Nephron (organoid): ENCODE measurements around the gene MAPK1IP1L.

ENCODE experiments used
- H3K27ac Mint-ChIP-seq, 3 experiments: 2 replicates each; pipeline ENCODE4 v1.8.0; 2020; ENCODE audit warnings: mixed read lengths in 3 of 3, mild to moderate bottlenecking in 2 of 3, moderate library complexity in 1 of 3
- H3K27me3 Mint-ChIP-seq: 2 replicates; pipeline ENCODE4 v1.8.0; 2021; ENCODE audit warnings: low read depth, mild to moderate bottlenecking, moderate library complexity, mixed read lengths
- H3K36me3 Mint-ChIP-seq: 2 replicates; pipeline ENCODE4 v1.8.0; 2020; ENCODE audit warnings: low read depth, mixed read lengths
- H3K4me1 Mint-ChIP-seq: 2 replicates; pipeline ENCODE4 v1.8.0; 2020; ENCODE audit warnings: mixed read lengths
- H3K4me3 Mint-ChIP-seq, 3 experiments: 2 replicates each; pipeline ENCODE4 v1.8.0; 2020; ENCODE audit warnings: mild to moderate bottlenecking in 3 of 3, mixed read lengths in 3 of 3, moderate library complexity in 2 of 3
- H3K9me3 Mint-ChIP-seq: 2 replicates; pipeline ENCODE4 v1.8.0; 2020; ENCODE audit warnings: mixed read lengths
- TF ChIP-seq, protein P1 (sequence below), 3 experiments: fragments of 200-600 bp; sonication (generic); IDR thresholded peaks; one replicate each; pipeline ENCODE4 v1.5.0; 2021; ENCODE audit warnings: antibody characterized with exemption in 3 of 3; ENCODE audit not compliant: unreplicated experiment in 3 of 3

MAPK1IP1L gene

DNA sequence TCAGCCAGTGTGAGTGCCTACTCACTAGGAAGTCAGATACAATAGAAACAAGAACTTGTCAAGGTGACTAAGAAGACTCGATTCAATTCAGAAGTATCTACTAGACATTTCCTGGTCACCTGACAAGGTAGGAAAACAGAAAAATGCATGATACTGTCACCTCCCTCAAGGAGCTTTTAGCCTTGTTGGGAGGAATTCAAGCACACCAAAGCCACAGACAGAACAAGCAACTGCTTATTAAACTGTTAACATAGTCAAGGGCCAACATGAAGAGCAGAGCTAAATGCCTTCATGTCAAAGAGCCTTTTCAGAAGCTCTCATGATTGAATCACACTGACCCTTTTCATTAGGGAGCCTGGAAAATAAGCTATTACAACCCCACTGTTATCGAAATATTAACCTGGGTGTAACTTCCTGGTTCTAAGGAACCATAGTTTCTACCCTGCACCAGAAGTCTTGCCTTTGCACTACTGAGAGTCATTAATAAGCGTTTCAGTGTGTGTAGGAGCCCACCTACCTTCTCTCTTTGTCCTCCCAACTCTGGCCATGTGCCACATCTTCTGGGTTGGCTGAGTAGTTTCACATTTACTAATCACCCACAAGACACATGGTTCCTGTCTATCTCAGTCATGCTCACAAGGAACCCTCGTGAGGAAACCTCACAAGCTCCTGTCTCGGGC is 46.6 kb downstream of the MAPK1IP1L start:
- TF ChIP-seq, protein P1, sequence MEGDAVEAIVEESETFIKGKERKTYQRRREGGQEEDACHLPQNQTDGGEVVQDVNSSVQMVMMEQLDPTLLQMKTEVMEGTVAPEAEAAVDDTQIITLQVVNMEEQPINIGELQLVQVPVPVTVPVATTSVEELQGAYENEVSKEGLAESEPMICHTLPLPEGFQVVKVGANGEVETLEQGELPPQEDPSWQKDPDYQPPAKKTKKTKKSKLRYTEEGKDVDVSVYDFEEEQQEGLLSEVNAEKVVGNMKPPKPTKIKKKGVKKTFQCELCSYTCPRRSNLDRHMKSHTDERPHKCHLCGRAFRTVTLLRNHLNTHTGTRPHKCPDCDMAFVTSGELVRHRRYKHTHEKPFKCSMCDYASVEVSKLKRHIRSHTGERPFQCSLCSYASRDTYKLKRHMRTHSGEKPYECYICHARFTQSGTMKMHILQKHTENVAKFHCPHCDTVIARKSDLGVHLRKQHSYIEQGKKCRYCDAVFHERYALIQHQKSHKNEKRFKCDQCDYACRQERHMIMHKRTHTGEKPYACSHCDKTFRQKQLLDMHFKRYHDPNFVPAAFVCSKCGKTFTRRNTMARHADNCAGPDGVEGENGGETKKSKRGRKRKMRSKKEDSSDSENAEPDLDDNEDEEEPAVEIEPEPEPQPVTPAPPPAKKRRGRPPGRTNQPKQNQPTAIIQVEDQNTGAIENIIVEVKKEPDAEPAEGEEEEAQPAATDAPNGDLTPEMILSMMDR (IDR thresholded peaks at IDR 0.05; ENCODE audit: unreplicated experiment in 3 of 3): no peak
- Mint-ChIP-seq H3K4me3 (no peak overlapping the region), H3K27ac (peak overlapping the region in 1 of 3 experiments; percentile 10), H3K27me3 (peaks cover 4% of the 10 kb centered on the region), H3K4me1 (peaks cover 34% of the 10 kb centered on the region), H3K9me3 (no peaks in the 10 kb centered on the region), H3K36me3 (no peaks in the 10 kb centered on the region)

DNA sequence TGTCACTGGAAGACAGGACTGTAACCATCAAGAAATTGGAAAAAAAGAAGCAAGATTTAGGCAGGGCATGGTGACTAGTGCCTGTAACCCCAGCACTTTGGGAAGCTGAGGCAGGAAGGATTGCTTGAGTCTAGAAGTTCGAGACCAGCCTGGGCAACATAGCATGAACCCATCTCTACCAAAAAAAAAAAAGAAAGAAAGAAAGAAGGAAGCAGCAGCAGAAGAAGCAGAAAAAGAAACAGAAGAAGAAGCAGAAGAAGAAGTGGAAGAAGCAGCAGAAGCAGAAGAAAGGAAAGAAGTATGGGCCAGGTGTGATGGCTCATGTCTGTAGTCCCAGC is 47.1 kb downstream of the MAPK1IP1L start:
- no peak overlapping the region for H3K4me3 Mint-ChIP-seq
- H3K27ac Mint-ChIP-seq: peak overlapping the region in 1 of 3 experiments; percentile 10

DNA sequence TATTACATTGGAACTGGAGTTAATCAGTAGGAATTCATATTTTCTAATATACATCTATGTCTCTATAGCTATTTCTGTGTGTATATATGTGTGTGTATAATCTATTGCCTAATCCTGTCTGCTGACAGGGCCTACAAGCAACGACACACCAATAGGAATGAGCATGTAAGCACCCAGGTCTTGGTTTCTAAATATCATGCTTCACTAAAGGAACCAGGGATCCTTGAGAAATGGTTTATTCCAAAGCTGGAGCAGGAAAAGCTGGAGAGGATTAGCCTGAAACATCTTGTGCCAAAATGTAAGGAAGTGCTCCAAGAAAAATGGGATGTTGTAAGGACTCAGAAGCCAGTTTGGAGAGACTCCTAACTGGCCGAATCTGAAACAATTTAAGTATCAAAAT is 48.3 kb downstream of the MAPK1IP1L start:
- Mint-ChIP-seq H3K4me1 (peaks cover 47% of the 10 kb centered on the region), H3K27me3 (peaks cover 4% of the 10 kb centered on the region), H3K27ac (peak overlapping the region in 2 of 3 experiments; percentile 82 to 89), H3K36me3 (no peaks in the 10 kb centered on the region), H3K4me3 (no peak overlapping the region), H3K9me3 (peaks cover 6% of the 10 kb centered on the region)
- TF ChIP-seq, protein P1 (IDR thresholded peaks at IDR 0.05; ENCODE audit: unreplicated experiment in 3 of 3): no peak

More for the DNA sequence above, 47.1 kb downstream of the MAPK1IP1L start:
- H3K9me3 Mint-ChIP-seq: no peaks in the 10 kb centered on the region
- peaks cover 4% of the 10 kb centered on the region for H3K27me3 Mint-ChIP-seq
- H3K4me1 Mint-ChIP-seq: peaks cover 39% of the 10 kb centered on the region
- TF ChIP-seq, protein P1 (IDR thresholded peaks at IDR 0.05; ENCODE audit: unreplicated experiment in 3 of 3): no peak
- H3K36me3 Mint-ChIP-seq: no peaks in the 10 kb centered on the region

- peaks cover 8% of the 10 kb centered on the region for H3K9me3 Mint-ChIP-seq
- TF ChIP-seq, protein P1 (IDR thresholded peaks at IDR 0.05; ENCODE audit: unreplicated experiment in 3 of 3): no peak
- H3K27me3 Mint-ChIP-seq: peaks cover 4% of the 10 kb centered on the region
- H3K4me3 Mint-ChIP-seq: no peak overlapping the region
- H3K4me1 Mint-ChIP-seq: peaks cover 52% of the 10 kb centered on the region
- peaks cover 3% of the 10 kb centered on the region for H3K36me3 Mint-ChIP-seq
- H3K27ac Mint-ChIP-seq: peak overlapping the region; percentile 80 to 99 (median 96)
Observed at GRCh38 chr14:55101698-55102097, 50.3 kb downstream of the MAPK1IP1L start.

DNA sequence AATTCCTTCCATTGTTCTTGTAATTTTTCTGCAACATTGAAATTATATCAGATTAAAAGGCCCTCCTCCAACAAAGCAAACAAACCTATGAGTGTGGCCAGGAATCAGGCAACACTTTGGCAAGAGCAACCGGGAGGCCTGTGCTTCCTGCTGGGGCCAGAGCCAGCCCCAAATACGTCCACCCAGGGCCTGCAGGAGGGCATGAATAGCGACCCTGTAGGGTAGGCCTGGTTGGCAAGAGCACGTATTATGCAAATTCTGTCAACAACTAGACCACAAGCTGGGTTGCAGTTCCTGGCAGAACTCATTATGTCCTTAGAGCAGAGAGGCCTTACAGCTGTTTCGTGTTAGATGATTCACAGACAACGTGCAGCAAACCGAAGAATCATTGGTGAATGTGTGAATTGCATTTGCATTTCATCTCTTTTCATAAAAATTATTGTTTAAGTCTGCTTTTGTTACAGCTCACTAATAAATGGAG is 50.7 kb downstream of the MAPK1IP1L start:
- TF ChIP-seq, protein P1 (IDR thresholded peaks at IDR 0.05; ENCODE audit: unreplicated experiment in 3 of 3): no peak
- H3K9me3 Mint-ChIP-seq: peaks cover 8% of the 10 kb centered on the region
- H3K36me3 Mint-ChIP-seq: peaks cover 3% of the 10 kb centered on the region
- peaks cover 48% of the 10 kb centered on the region for H3K4me1 Mint-ChIP-seq
- H3K27ac Mint-ChIP-seq: peak overlapping the region; percentile 80 to 99 (median 96)
- H3K27me3 Mint-ChIP-seq: no peaks in the 10 kb centered on the region
- H3K4me3 Mint-ChIP-seq: no peak overlapping the region
